Measurements from ENCODE around the gene KCNMB2. TPM values are rescaled to one million over a fixed set of nuclear protein-coding genes. Genes with fewer than 3 reads are reported as not detected.

KCNMB2 gene
- total RNA-seq, 5 donors from 2014 or later (not counting 1 experiment from before 2014, with no cell fraction given), result not detected

- Histone ChIP-seq H3K4me1 (ENCODE audit: control insufficient read depth in 1 of 2, extremely low read depth in 1 of 2, insufficient read depth in 2 of 2, low read length in 2 of 2) (no peaks in the 10 kb centered on the region), H3K27me3 (replicated peaks in 1 of 2; ENCODE audit: control insufficient read depth in 2 of 2, extremely low read depth in 1 of 2, insufficient read depth in 2 of 2, low read length in 1 of 2) (no peaks in the 10 kb centered on the region), H3K9me3 (no peaks in the 10 kb centered on the region), H3K27ac (ENCODE audit: low read length) (no peak overlapping the region), H3K4me3 (ENCODE audit: control insufficient read depth in 1 of 2, extremely low read depth in 1 of 2, low read length in 1 of 2) (no peak overlapping the region), H3K36me3 (ENCODE audit: control insufficient read depth in 2 of 2, extremely low read depth in 1 of 2, insufficient read depth in 1 of 2, low read length in 1 of 2) (no peaks in the 10 kb centered on the region)
- ChIA-PET POLR2A (no interaction called here), CTCF (no interaction called here)
- Mint-ChIP-seq H3K27ac (no peak overlapping the region), H3K9me3 (no peaks in the 10 kb centered on the region), H3K4me3 (no peak overlapping the region), H3K36me3 (no peaks in the 10 kb centered on the region), H3K27me3 (no peaks in the 10 kb centered on the region), H3K4me1 (no peaks in the 10 kb centered on the region)
- no peak for ATAC-seq (replicated peaks in 1 of 4)
- no peak for DNase-seq
- no CpG with 5 or more reads among the region's 7 CpGs for WGBS (ENCODE audit: insufficient coverage)
Observed at GRCh38 chr3:178805741-178806140, 269.5 kb downstream of the KCNMB2 start.

DNA sequence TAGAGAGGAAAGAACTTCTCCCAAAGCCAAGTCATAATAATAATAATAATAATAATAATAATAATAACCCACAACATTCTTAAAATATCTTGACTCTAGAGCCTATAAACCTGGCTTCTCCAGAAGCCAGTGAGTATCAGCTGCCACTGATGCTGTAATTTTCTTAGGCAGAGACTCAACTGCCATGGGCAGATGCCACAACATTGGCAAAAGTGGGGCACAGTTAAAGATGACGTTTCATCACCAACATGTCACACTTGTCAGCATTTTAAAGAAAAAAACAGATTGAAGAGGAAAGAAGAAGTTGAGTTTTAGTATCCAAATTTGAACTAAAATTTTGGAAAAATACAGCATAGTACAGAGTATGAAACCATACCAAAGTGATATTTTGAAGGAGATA lies 270.4 kb downstream of the KCNMB2 start:
- H3K36me3 Mint-ChIP-seq, result no peaks in the 10 kb centered on the region
- ChIA-PET POLR2A (no interaction called here), CTCF (interaction anchor here in 1 of 2 donors (0.7 kb wide), 1 partner anchor 149 kb away, joined by 3 read pairs; no protein-coding TSS in a partner anchor)
- ATAC-seq (replicated peaks in 1 of 4), result no peak
- no peaks in the 10 kb centered on the region for H3K9me3 ChIP-seq
- no peaks in the 10 kb centered on the region for H3K27me3 ChIP-seq (replicated peaks in 1 of 2; ENCODE audit: control insufficient read depth in 2 of 2, extremely low read depth in 1 of 2, insufficient read depth in 2 of 2, low read length in 1 of 2)
- H3K27ac Mint-ChIP-seq, result no peak overlapping the region
- H3K9me3 Mint-ChIP-seq, result no peaks in the 10 kb centered on the region
- no CpG with 5 or more reads among the region's 1 CpG for WGBS (ENCODE audit: insufficient coverage)
- H3K4me3 ChIP-seq (ENCODE audit: control insufficient read depth in 1 of 2, extremely low read depth in 1 of 2, low read length in 1 of 2), result no peak overlapping the region
- H3K4me1 Mint-ChIP-seq, result no peaks in the 10 kb centered on the region
- H3K36me3 ChIP-seq (ENCODE audit: control insufficient read depth in 2 of 2, extremely low read depth in 1 of 2, insufficient read depth in 1 of 2, low read length in 1 of 2), result no peaks in the 10 kb centered on the region
- no peaks in the 10 kb centered on the region for H3K4me1 ChIP-seq (ENCODE audit: control insufficient read depth in 1 of 2, extremely low read depth in 1 of 2, insufficient read depth in 2 of 2, low read length in 2 of 2)
- no peaks in the 10 kb centered on the region for H3K27me3 Mint-ChIP-seq
- H3K27ac ChIP-seq (ENCODE audit: low read length), result no peak overlapping the region
- no peak overlapping the region for H3K4me3 Mint-ChIP-seq
- DNase-seq, result no peak

DNA sequence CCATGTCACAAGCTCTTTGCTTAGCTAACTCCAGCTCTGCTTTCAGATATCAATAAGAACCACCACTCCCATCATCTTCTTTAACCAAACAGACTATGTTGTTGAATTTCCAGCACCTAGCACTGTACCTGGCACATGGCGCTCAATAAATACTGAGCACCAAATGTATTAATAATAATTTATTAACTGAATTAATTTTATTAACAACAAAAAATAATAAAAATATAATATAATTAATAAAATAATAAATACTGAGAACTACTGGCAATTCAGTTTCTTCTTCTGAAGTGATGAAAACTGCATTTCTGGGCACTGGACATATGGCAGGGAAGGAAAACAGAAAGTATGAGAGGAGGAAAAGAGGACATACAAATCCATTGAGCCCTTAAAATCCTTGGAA lies 271.5 kb downstream of the KCNMB2 start:
- no CpG with 5 or more reads among the region's 1 CpG for WGBS (ENCODE audit: insufficient coverage)
- Mint-ChIP-seq H3K27ac (no peak overlapping the region), H3K9me3 (no peaks in the 10 kb centered on the region), H3K27me3 (no peaks in the 10 kb centered on the region), H3K4me3 (no peak overlapping the region), H3K4me1 (no peaks in the 10 kb centered on the region), H3K36me3 (no peaks in the 10 kb centered on the region)
- H3K36me3 ChIP-seq (ENCODE audit: control insufficient read depth in 2 of 2, extremely low read depth in 1 of 2, insufficient read depth in 1 of 2, low read length in 1 of 2), result no peaks in the 10 kb centered on the region
- H3K27ac ChIP-seq (ENCODE audit: low read length), result no peak overlapping the region
- H3K9me3 ChIP-seq, result no peaks in the 10 kb centered on the region
- DNase-seq (no peak), ATAC-seq (replicated peaks in 1 of 4) (no peak)
- CTCF ChIA-PET, result no interaction called here
- no peaks in the 10 kb centered on the region for H3K4me1 ChIP-seq (ENCODE audit: control insufficient read depth in 1 of 2, extremely low read depth in 1 of 2, insufficient read depth in 2 of 2, low read length in 2 of 2)
- no peak overlapping the region for H3K4me3 ChIP-seq (ENCODE audit: control insufficient read depth in 1 of 2, extremely low read depth in 1 of 2, low read length in 1 of 2)
- POLR2A ChIA-PET, result no interaction called here
- H3K27me3 ChIP-seq (replicated peaks in 1 of 2; ENCODE audit: control insufficient read depth in 2 of 2, extremely low read depth in 1 of 2, insufficient read depth in 2 of 2, low read length in 1 of 2), result no peaks in the 10 kb centered on the region

DNA sequence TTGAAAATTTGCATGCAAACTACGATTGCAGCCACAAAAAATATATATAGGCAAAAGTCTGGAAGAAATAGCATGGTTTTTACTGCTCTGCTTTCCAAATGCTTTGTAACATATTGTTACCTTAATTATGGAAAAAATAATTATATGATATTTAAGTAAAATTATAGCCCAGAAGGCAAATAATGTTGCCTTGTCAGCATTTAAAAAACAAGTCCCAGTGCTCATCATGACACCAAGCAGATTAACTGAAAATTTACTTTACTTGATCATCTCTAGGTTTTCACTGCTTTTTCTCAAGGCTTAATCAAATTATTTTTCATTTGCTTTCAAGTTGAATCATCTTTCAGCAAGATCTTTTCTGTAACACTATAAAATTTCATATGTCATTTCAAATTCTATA lies 272.5 kb downstream of the KCNMB2 start:
- Histone ChIP-seq H3K27me3 (replicated peaks in 1 of 2; ENCODE audit: control insufficient read depth in 2 of 2, extremely low read depth in 1 of 2, insufficient read depth in 2 of 2, low read length in 1 of 2) (no peaks in the 10 kb centered on the region), H3K27ac (ENCODE audit: low read length) (no peak overlapping the region), H3K36me3 (ENCODE audit: control insufficient read depth in 2 of 2, extremely low read depth in 1 of 2, insufficient read depth in 1 of 2, low read length in 1 of 2) (no peaks in the 10 kb centered on the region), H3K4me3 (ENCODE audit: control insufficient read depth in 1 of 2, extremely low read depth in 1 of 2, low read length in 1 of 2) (no peak overlapping the region), H3K4me1 (ENCODE audit: control insufficient read depth in 1 of 2, extremely low read depth in 1 of 2, insufficient read depth in 2 of 2, low read length in 2 of 2) (no peaks in the 10 kb centered on the region), H3K9me3 (no peaks in the 10 kb centered on the region)
- Mint-ChIP-seq H3K4me1 (no peaks in the 10 kb centered on the region), H3K36me3 (no peaks in the 10 kb centered on the region), H3K9me3 (no peaks in the 10 kb centered on the region), H3K27ac (no peak overlapping the region), H3K4me3 (no peak overlapping the region), H3K27me3 (no peaks in the 10 kb centered on the region)
- DNase-seq, result no peak
- no peak for ATAC-seq (replicated peaks in 1 of 4)
- ChIA-PET POLR2A (no interaction called here), CTCF (no interaction called here)
- WGBS (ENCODE audit: insufficient coverage), result no CpG with 5 or more reads among the region's 1 CpG

GRCh38 chr3:178810181-178810580 lies 273.9 kb downstream of the KCNMB2 start:
- ATAC-seq (replicated peaks in 1 of 4) (no peak), DNase-seq (no peak)
- Histone ChIP-seq H3K36me3 (ENCODE audit: control insufficient read depth in 2 of 2, extremely low read depth in 1 of 2, insufficient read depth in 1 of 2, low read length in 1 of 2) (no peaks in the 10 kb centered on the region), H3K4me1 (ENCODE audit: control insufficient read depth in 1 of 2, extremely low read depth in 1 of 2, insufficient read depth in 2 of 2, low read length in 2 of 2) (no peaks in the 10 kb centered on the region), H3K27ac (ENCODE audit: low read length) (no peak overlapping the region), H3K27me3 (replicated peaks in 1 of 2; ENCODE audit: control insufficient read depth in 2 of 2, extremely low read depth in 1 of 2, insufficient read depth in 2 of 2, low read length in 1 of 2) (no peaks in the 10 kb centered on the region), H3K4me3 (ENCODE audit: control insufficient read depth in 1 of 2, extremely low read depth in 1 of 2, low read length in 1 of 2) (no peak overlapping the region), H3K9me3 (no peaks in the 10 kb centered on the region)
- H3K36me3 Mint-ChIP-seq, result no peaks in the 10 kb centered on the region
- WGBS (ENCODE audit: insufficient coverage), result no CpG with 5 or more reads among the region's 2 CpGs
- no peaks in the 10 kb centered on the region for H3K27me3 Mint-ChIP-seq
- H3K4me1 Mint-ChIP-seq, result no peaks in the 10 kb centered on the region
- ChIA-PET CTCF (no interaction called here), POLR2A (no interaction called here)
- no peaks in the 10 kb centered on the region for H3K9me3 Mint-ChIP-seq
- no peak overlapping the region for H3K27ac Mint-ChIP-seq
- H3K4me3 Mint-ChIP-seq, result no peak overlapping the region

- Mint-ChIP-seq H3K4me1 (no peaks in the 10 kb centered on the region), H3K36me3 (no peaks in the 10 kb centered on the region), H3K27ac (no peak overlapping the region), H3K4me3 (no peak overlapping the region), H3K9me3 (no peaks in the 10 kb centered on the region), H3K27me3 (no peaks in the 10 kb centered on the region)
- Histone ChIP-seq H3K4me3 (ENCODE audit: control insufficient read depth in 1 of 2, extremely low read depth in 1 of 2, low read length in 1 of 2) (no peak overlapping the region), H3K27ac (ENCODE audit: low read length) (no peak overlapping the region), H3K4me1 (ENCODE audit: control insufficient read depth in 1 of 2, extremely low read depth in 1 of 2, insufficient read depth in 2 of 2, low read length in 2 of 2) (no peaks in the 10 kb centered on the region), H3K36me3 (ENCODE audit: control insufficient read depth in 2 of 2, extremely low read depth in 1 of 2, insufficient read depth in 1 of 2, low read length in 1 of 2) (no peaks in the 10 kb centered on the region), H3K27me3 (replicated peaks in 1 of 2; ENCODE audit: control insufficient read depth in 2 of 2, extremely low read depth in 1 of 2, insufficient read depth in 2 of 2, low read length in 1 of 2) (no peaks in the 10 kb centered on the region), H3K9me3 (no peaks in the 10 kb centered on the region)
- WGBS (ENCODE audit: insufficient coverage), result no CpG with 5 or more reads among the region's 2 CpGs
- ChIA-PET CTCF (no interaction called here), POLR2A (no interaction called here)
- DNase-seq (no peak), ATAC-seq (replicated peaks in 1 of 4) (no peak)
Observed at GRCh38 chr3:178822722-178823121, 286.5 kb downstream of the KCNMB2 start.

DNA sequence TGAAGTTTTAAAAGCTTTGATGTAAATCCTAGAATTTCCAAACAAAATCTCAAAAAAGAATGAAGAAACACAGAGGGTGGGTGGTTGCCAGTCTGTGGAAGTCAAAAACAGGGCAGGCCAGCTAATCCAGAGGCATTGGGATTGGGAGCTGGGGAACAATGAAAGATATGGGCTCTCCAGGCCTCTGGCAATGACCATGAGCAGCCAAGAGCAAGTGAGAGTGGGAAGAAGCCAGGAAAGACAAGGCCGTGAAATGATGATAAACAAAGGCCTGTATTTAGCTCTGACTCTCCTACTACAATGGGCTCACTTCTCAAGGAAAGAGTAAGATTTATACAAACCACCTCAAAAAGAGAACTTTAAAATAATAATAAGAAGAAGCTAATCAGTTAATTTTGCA lies 286.9 kb downstream of the KCNMB2 start:
- Histone ChIP-seq H3K9me3 (no peaks in the 10 kb centered on the region), H3K27me3 (replicated peaks in 1 of 2; ENCODE audit: control insufficient read depth in 2 of 2, extremely low read depth in 1 of 2, insufficient read depth in 2 of 2, low read length in 1 of 2) (no peaks in the 10 kb centered on the region), H3K4me3 (ENCODE audit: control insufficient read depth in 1 of 2, extremely low read depth in 1 of 2, low read length in 1 of 2) (no peak overlapping the region), H3K36me3 (ENCODE audit: control insufficient read depth in 2 of 2, extremely low read depth in 1 of 2, insufficient read depth in 1 of 2, low read length in 1 of 2) (no peaks in the 10 kb centered on the region), H3K4me1 (ENCODE audit: control insufficient read depth in 1 of 2, extremely low read depth in 1 of 2, insufficient read depth in 2 of 2, low read length in 2 of 2) (no peaks in the 10 kb centered on the region), H3K27ac (ENCODE audit: low read length) (no peak overlapping the region)
- no peaks in the 10 kb centered on the region for H3K4me1 Mint-ChIP-seq
- WGBS (ENCODE audit: insufficient coverage), result no CpG with 5 or more reads among the region's 1 CpG
- ChIA-PET CTCF (no interaction called here), POLR2A (no interaction called here)
- no peaks in the 10 kb centered on the region for H3K9me3 Mint-ChIP-seq
- DNase-seq, result no peak
- H3K36me3 Mint-ChIP-seq, result no peaks in the 10 kb centered on the region
- H3K27ac Mint-ChIP-seq, result no peak overlapping the region
- H3K4me3 Mint-ChIP-seq, result no peak overlapping the region
- H3K27me3 Mint-ChIP-seq, result no peaks in the 10 kb centered on the region
- no peak for ATAC-seq (replicated peaks in 1 of 4)
